GM20431 (cell line): Measurements from ENCODE around the gene TSG101.

Experiments
- in situ Hi-C: fragments of 300-500 bp; cut with MseI, MboI; formaldehyde crosslinking; loops from one replicate; pipeline ENCODE4 v1.15.0; 2020; ENCODE audit warnings: low sequenced_read_pairs; ENCODE audit not compliant: unreplicated experiment

TSG101 gene

GRCh38 chr11:18526521-18527296 lies at the start of gene TSG101:
Gene TSG101, minus strand, starts transcription at chr11:18526942. Its CDS starts 126 bp downstream, at chr11:18526816.
- in situ Hi-C loops: no loop called here

- in situ Hi-C loops: no loop called here
Measured at GRCh38 chr11:18575361-18575760, 48.6 kb upstream of the TSG101 start.

- in situ Hi-C loops: no loop called here
Measured at GRCh38 chr11:18567081-18567480, 40.3 kb upstream of the TSG101 start.

GRCh38 chr11:18566406-18566805 lies 39.7 kb upstream of the TSG101 start:
- in situ Hi-C loops: no loop called here

- in situ Hi-C loops: no loop called here
Measured at GRCh38 chr11:18564149-18564548, 37.4 kb upstream of the TSG101 start.

GRCh38 chr11:18563090-18563730 lies 36.5 kb upstream of the TSG101 start:
- in situ Hi-C loops: no loop called here

GRCh38 chr11:18548001-18548400 lies 21.3 kb upstream of the TSG101 start:
- in situ Hi-C loops: loop anchor here (10.0 kb wide), 1 partner anchor 107 kb away; no protein-coding TSS in a partner anchor

GRCh38 chr11:18540207-18541009 lies 13.7 kb upstream of the TSG101 start:
- in situ Hi-C loops: loop anchor here (10.0 kb wide), 1 partner anchor 114 kb away; no protein-coding TSS in a partner anchor

- in situ Hi-C loops: no loop called here
Measured at GRCh38 chr11:18536209-18536608, 9.5 kb upstream of the TSG101 start.

- in situ Hi-C loops: no loop called here
Measured at GRCh38 chr11:18534245-18534644, 7.5 kb upstream of the TSG101 start.

- in situ Hi-C loops: no loop called here
Measured at GRCh38 chr11:18533365-18533764, 6.6 kb upstream of the TSG101 start.

GRCh38 chr11:18527512-18527911 lies 770 bp upstream of the TSG101 start:
- in situ Hi-C loops: no loop called here

- in situ Hi-C loops: no loop called here
Measured at GRCh38 chr11:18526130-18526520, 617 bp downstream of the TSG101 start.

- in situ Hi-C loops: no loop called here
Measured at GRCh38 chr11:18524248-18524647, 2.5 kb downstream of the TSG101 start.

GRCh38 chr11:18523084-18523483 lies 3.7 kb downstream of the TSG101 start:
- in situ Hi-C loops: no loop called here

GRCh38 chr11:18522388-18522787 lies 4.4 kb downstream of the TSG101 start:
- in situ Hi-C loops: no loop called here

GRCh38 chr11:18521122-18521521 lies 5.6 kb downstream of the TSG101 start:
- in situ Hi-C loops: no loop called here

GRCh38 chr11:18502352-18502751 lies 24.4 kb downstream of the TSG101 start:
- in situ Hi-C loops: no loop called here

GRCh38 chr11:18501629-18502028 lies 25.1 kb downstream of the TSG101 start:
- in situ Hi-C loops: no loop called here

GRCh38 chr11:18498039-18498438 lies 28.7 kb downstream of the TSG101 start:
- in situ Hi-C loops: no loop called here

- in situ Hi-C loops: no loop called here
Measured at GRCh38 chr11:18495703-18496102, 31.0 kb downstream of the TSG101 start.
